WTC11 (cell line): Measurements from ENCODE around the gene PREX1. TPM values are rescaled to one million over a fixed set of nuclear protein-coding genes. Genes with fewer than 3 reads are reported as not detected.

Experiments used
- ATAC-seq: fragments of 200-7000 bp; cut with Tn5 transposase; 2 replicates; pipeline ENCODE4 v1.10.0; 2021; ENCODE audit warnings: mild to moderate bottlenecking, moderate library complexity
- CTCF ChIA-PET: fragments of 300-600 bp; sonication (Branson Sonifier 250); formaldehyde crosslinking; loops from one replicate; lab custom pipeline; 2021; ENCODE audit warnings: antibody characterized with exemption; lab: Charles Lee
- POLR2A ChIA-PET: fragments of 350-600 bp; sonication (Branson Sonifier 250); formaldehyde crosslinking; loops from one replicate; lab custom pipeline; 2021; ENCODE audit warnings: antibody characterized with exemption; lab: Charles Lee
- DNase-seq: peaks from one replicate; pipeline ENCODE4 v3.0.0; 2021; ENCODE audit warnings: low spot score
- H3K27ac Mint-ChIP-seq: 2 replicates; pipeline ENCODE4 v1.8.0; 2021; ENCODE audit warnings: mixed read lengths
- H3K27me3 Mint-ChIP-seq: 2 replicates; pipeline ENCODE4 v1.8.0; 2021; ENCODE audit warnings: low read depth, mild to moderate bottlenecking, moderate library complexity, mixed read lengths
- H3K36me3 Mint-ChIP-seq: 2 replicates; pipeline ENCODE4 v1.8.0; 2021; ENCODE audit warnings: mixed read lengths
- H3K4me1 Mint-ChIP-seq: 2 replicates; pipeline ENCODE4 v1.8.0; 2022; ENCODE audit warnings: mixed read lengths
- H3K4me3 Mint-ChIP-seq: 2 replicates; pipeline ENCODE4 v1.8.0; 2021; ENCODE audit warnings: mild to moderate bottlenecking, moderate library complexity, mixed read lengths
- H3K9me3 Mint-ChIP-seq: 2 replicates; pipeline ENCODE4 v1.8.0; 2021; ENCODE audit warnings: mixed read lengths
- CREB1 ChIP-seq: sonication (generic); formaldehyde crosslinking; IDR thresholded peaks from 2 replicates; pipeline ENCODE4 v1.8.0; 2023; ENCODE audit warnings: mild to moderate bottlenecking, missing genetic modification reagents
- CREM ChIP-seq: sonication (generic); formaldehyde crosslinking; IDR thresholded peaks from 2 replicates; pipeline ENCODE4 v1.8.1; 2022; ENCODE audit warnings: mild to moderate bottlenecking, missing genetic modification reagents, moderate library complexity
- ETV6 ChIP-seq: sonication (generic); formaldehyde crosslinking; IDR thresholded peaks from 2 replicates; pipeline ENCODE4 v1.8.1; 2022; ENCODE audit warnings: mild to moderate bottlenecking, missing genetic modification reagents
- NFYB ChIP-seq: sonication (generic); formaldehyde crosslinking; conservative IDR thresholded peaks from 2 replicates; pipeline ENCODE4 v1.8.0; 2022; ENCODE audit warnings: low read depth, missing genetic modification reagents
- PRDM15 ChIP-seq: sonication (generic); formaldehyde crosslinking; IDR thresholded peaks from 2 replicates; pipeline ENCODE4 v1.8.0; 2022; ENCODE audit warnings: missing genetic modification reagents
- PRRX2 ChIP-seq: fragments of 250-450 bp; sonication (Bioruptor Pico); IDR thresholded peaks from 2 replicates; pipeline ENCODE4 v1.8.0; 2021; ENCODE audit warnings: mild to moderate bottlenecking
- RELA ChIP-seq: sonication (generic); formaldehyde crosslinking; IDR thresholded peaks from 2 replicates; pipeline ENCODE4 v1.8.1; 2022; ENCODE audit warnings: missing genetic modification reagents, mild to moderate bottlenecking, borderline replicate concordance
- RORB ChIP-seq: fragments of 250-450 bp; sonication (Bioruptor Pico); IDR thresholded peaks from 2 replicates; pipeline ENCODE4 v1.9.0; 2021; ENCODE audit warnings: mild to moderate bottlenecking
- SP1 ChIP-seq: sonication (generic); formaldehyde crosslinking; conservative IDR thresholded peaks from 2 replicates; pipeline ENCODE4 v1.8.1; 2022; ENCODE audit warnings: missing genetic modification reagents
- STAT6 ChIP-seq: sonication (generic); formaldehyde crosslinking; conservative IDR thresholded peaks from 2 replicates; pipeline ENCODE4 v1.8.1; 2023; ENCODE audit warnings: mild to moderate bottlenecking, low read depth, missing genetic modification reagents, moderate library complexity
- TCF7 ChIP-seq: sonication (generic); formaldehyde crosslinking; IDR thresholded peaks from 2 replicates; pipeline ENCODE4 v1.8.0; 2022; ENCODE audit warnings: mild to moderate bottlenecking, low read depth, missing genetic modification reagents, moderate library complexity
- ZNF232 ChIP-seq: sonication (generic); formaldehyde crosslinking; IDR thresholded peaks from 2 replicates; pipeline ENCODE4 v1.8.0; 2022; ENCODE audit warnings: mild to moderate bottlenecking, missing genetic modification reagents
- total RNA-seq: library from RNA; stranded (reverse); gene quantifications from 3 replicates; pipeline ENCODE4 v1.2.3, GENCODE V29; 2021
- TF ChIP-seq, protein P1 (sequence below): sonication (generic); formaldehyde crosslinking; IDR thresholded peaks from 2 replicates; pipeline ENCODE4 v1.8.0; 2023; ENCODE audit warnings: mild to moderate bottlenecking, missing genetic modification reagents
- TF ChIP-seq, protein P2 (sequence below): fragments of 250-450 bp; sonication (Bioruptor Pico); IDR thresholded peaks from 2 replicates; pipeline ENCODE4 v1.8.0; 2021; ENCODE audit warnings: mild to moderate bottlenecking
- TF ChIP-seq, protein P3 (sequence below): sonication (generic); formaldehyde crosslinking; IDR thresholded peaks from 2 replicates; pipeline ENCODE4 v1.8.1; 2023; ENCODE audit warnings: mild to moderate bottlenecking, missing genetic modification reagents, moderate library complexity

The PREX1 gene
- total RNA-seq, 1 experiment from 2014 or later = 17.3 TPM

DNA sequence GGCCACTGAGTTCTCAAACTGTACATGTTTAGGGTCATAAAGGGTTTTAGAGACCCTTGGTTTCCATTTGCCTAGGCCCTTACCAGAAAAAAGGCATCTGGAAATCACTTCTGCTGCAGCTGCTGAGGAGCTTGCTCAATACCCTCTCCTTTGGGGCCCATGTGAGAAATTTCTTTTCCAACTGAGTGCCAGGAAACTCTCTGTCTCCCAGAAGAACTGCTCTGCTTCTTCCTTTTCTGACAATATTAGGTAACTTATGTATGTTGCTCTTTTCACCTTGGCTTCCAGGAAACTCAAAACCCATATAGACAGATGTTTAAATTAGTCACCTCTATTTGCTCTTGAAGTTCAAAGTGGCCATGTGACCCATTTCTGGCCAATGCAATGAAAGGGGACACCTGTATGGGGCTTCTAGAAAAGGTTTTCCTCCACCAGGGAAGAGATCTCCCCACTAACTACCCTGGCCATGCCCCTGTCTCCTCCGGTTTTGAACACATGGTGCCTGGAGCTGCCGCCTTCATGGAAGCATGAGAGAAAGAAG lies 121.6 kb downstream of the PREX1 start:
- no peaks in the 10 kb centered on the region for H3K27me3 Mint-ChIP-seq
- H3K27ac Mint-ChIP-seq = no peak overlapping the region; the same call in 1 of the 2 replicates
- no peak overlapping the region for H3K4me3 Mint-ChIP-seq
- ChIA-PET CTCF (interaction anchor here (1.2 to 2.2 kb wide), 5 partner anchors 8 to 92 kb away, joined by 3 to 13 read pairs (median 5); no protein-coding TSS in a partner anchor), POLR2A (interaction anchor here (0.5 to 1.0 kb wide), 2 partner anchors 135 to 1285 kb away, joined by 3 to 4 read pairs; no protein-coding TSS in a partner anchor)
- DNase-seq = no peak
- H3K4me1 Mint-ChIP-seq = peaks cover 6% of the 10 kb centered on the region; the same call in 1 of the 2 replicates
- no peak for ATAC-seq
- H3K36me3 Mint-ChIP-seq = no peaks in the 10 kb centered on the region
- no peaks in the 10 kb centered on the region for H3K9me3 Mint-ChIP-seq
- TF ChIP-seq RELA (CRISPR knock-in tag) (no peak), STAT6 (CRISPR knock-in tag) (no peak), ETV6 (CRISPR knock-in tag) (no peak), SP1 (CRISPR knock-in tag) (no peak), CREM (no peak), NFYB (CRISPR knock-in tag) (no peak), PRDM15 (CRISPR knock-in tag) (no peak), ZNF232 (CRISPR knock-in tag) (no peak), PRRX2 (CRISPR knock-in tag) (no peak), TCF7 (CRISPR knock-in tag) (no peak), CREB1 (CRISPR knock-in tag) (no peak), RORB (CRISPR knock-in tag) (no peak)
- TF ChIP-seq, protein P1, sequence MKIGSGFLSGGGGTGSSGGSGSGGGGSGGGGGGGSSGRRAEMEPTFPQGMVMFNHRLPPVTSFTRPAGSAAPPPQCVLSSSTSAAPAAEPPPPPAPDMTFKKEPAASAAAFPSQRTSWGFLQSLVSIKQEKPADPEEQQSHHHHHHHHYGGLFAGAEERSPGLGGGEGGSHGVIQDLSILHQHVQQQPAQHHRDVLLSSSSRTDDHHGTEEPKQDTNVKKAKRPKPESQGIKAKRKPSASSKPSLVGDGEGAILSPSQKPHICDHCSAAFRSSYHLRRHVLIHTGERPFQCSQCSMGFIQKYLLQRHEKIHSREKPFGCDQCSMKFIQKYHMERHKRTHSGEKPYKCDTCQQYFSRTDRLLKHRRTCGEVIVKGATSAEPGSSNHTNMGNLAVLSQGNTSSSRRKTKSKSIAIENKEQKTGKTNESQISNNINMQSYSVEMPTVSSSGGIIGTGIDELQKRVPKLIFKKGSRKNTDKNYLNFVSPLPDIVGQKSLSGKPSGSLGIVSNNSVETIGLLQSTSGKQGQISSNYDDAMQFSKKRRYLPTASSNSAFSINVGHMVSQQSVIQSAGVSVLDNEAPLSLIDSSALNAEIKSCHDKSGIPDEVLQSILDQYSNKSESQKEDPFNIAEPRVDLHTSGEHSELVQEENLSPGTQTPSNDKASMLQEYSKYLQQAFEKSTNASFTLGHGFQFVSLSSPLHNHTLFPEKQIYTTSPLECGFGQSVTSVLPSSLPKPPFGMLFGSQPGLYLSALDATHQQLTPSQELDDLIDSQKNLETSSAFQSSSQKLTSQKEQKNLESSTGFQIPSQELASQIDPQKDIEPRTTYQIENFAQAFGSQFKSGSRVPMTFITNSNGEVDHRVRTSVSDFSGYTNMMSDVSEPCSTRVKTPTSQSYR (CRISPR knock-in tag) = no peak
- TF ChIP-seq, protein P2, sequence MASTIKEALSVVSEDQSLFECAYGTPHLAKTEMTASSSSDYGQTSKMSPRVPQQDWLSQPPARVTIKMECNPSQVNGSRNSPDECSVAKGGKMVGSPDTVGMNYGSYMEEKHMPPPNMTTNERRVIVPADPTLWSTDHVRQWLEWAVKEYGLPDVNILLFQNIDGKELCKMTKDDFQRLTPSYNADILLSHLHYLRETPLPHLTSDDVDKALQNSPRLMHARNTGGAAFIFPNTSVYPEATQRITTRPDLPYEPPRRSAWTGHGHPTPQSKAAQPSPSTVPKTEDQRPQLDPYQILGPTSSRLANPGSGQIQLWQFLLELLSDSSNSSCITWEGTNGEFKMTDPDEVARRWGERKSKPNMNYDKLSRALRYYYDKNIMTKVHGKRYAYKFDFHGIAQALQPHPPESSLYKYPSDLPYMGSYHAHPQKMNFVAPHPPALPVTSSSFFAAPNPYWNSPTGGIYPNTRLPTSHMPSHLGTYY (CRISPR knock-in tag) = no peak
- TF ChIP-seq, protein P3, sequence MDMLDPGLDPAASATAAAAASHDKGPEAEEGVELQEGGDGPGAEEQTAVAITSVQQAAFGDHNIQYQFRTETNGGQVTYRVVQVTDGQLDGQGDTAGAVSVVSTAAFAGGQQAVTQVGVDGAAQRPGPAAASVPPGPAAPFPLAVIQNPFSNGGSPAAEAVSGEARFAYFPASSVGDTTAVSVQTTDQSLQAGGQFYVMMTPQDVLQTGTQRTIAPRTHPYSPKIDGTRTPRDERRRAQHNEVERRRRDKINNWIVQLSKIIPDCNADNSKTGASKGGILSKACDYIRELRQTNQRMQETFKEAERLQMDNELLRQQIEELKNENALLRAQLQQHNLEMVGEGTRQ (CRISPR knock-in tag) = no peak
- TF ChIP-seq, all 79 proteins: peak for 0
